Measurements from ENCODE around the gene ACER3. TPM values are rescaled to one million over a fixed set of nuclear protein-coding genes. Genes with fewer than 3 reads are reported as not detected.
A peak's percentile ranks its signal among the peaks of the same experiment; 100 is the strongest.

The ACER3 gene
- total and polyA plus RNA-seq, 2 of the 4 experiments (the other 2 are of a cell fraction) = 3.5 to 10.0 TPM

- TF ChIP-seq MXI1 (IDR thresholded peaks at IDR 0.05; ENCODE audit: borderline replicate concordance, low read depth, low read length) (no peak), RAD21 (IDR thresholded peaks at IDR 0.05; ENCODE audit: low read length) (peak; percentile 70), SMC3 (IDR thresholded peaks at IDR 0.05; ENCODE audit: low read depth, low read length) (peak; percentile 60; the same call in 1 of the 2 replicates), MAFK (IDR thresholded peaks at IDR 0.05; ENCODE audit: low read depth, low read length) (peak; percentile 12; the same call in 1 of the 2 replicates), CTCF (conservative IDR thresholded peaks at IDR 0.05; ENCODE audit: low read depth, low read length) (peak; percentile 90), ELK1 (IDR thresholded peaks at IDR 0.05; ENCODE audit: borderline replicate concordance, low read depth, low read length) (no peak)
- Histone ChIP-seq H3K4me2 (ENCODE audit: low read depth, low read length) (peak overlapping the region; percentile 11; the same call in 1 of the 2 replicates), H3K9ac (ENCODE audit: low read depth, low read length) (no peak overlapping the region), H2BK20ac (ENCODE audit: low read depth, low read length) (no peak overlapping the region), H4K20me1 (ENCODE audit: insufficient read depth, low read length) (no peaks in the 10 kb centered on the region), H3K23ac (ENCODE audit: low read depth, low read length) (no peak overlapping the region), H3K4ac (ENCODE audit: low read depth, low read length) (no peak overlapping the region), H3K4me3 (ENCODE audit: insufficient read depth, low read depth, low read length) (no peak overlapping the region), H4K91ac (ENCODE audit: insufficient read depth, low read depth, low read length) (no peak overlapping the region), H4K8ac (ENCODE audit: low read depth in 2 of 2, low read length in 2 of 2) (no peak overlapping the region), H3K56ac (ENCODE audit: extremely low read depth, insufficient read depth, low read length) (no peak overlapping the region), H3K14ac (replicated peaks; ENCODE audit: low read depth, low read length) (no peak overlapping the region), H2AFZ (replicated peaks; ENCODE audit: low read length, poor library complexity) (peak overlapping the region; percentile 48), H3K4me1 (ENCODE audit: control insufficient read depth, insufficient read depth, low read length) (peaks cover 3% of the 10 kb centered on the region; the same call in 1 of the 2 replicates), H3K9me3 (ENCODE audit: control insufficient read depth, insufficient read depth, low read length) (no peaks in the 10 kb centered on the region), H3K79me1 (ENCODE audit: low read depth in 1 of 2, low read length in 2 of 2) (no peaks in the 10 kb centered on the region), H2BK15ac (ENCODE audit: low read depth, low read length) (no peak overlapping the region), H2AK5ac (ENCODE audit: low read depth, low read length) (no peak overlapping the region), H4K5ac (ENCODE audit: low read depth, low read length) (no peak overlapping the region), H2BK5ac (ENCODE audit: low read depth, low read length, poor library complexity, severe bottlenecking) (no peak overlapping the region), H3K9me1 (ENCODE audit: insufficient read depth, low read length) (no peaks in the 10 kb centered on the region), H3K27me3 (ENCODE audit: control insufficient read depth, insufficient read depth, low read length) (no peaks in the 10 kb centered on the region), H2BK120ac (ENCODE audit: low read depth, low read length) (no peak overlapping the region), H3K36me3 (ENCODE audit: control insufficient read depth, insufficient read depth, low read length) (no peaks in the 10 kb centered on the region), H3K27ac (ENCODE audit: insufficient read depth, low read length) (no peak overlapping the region), H3K18ac (ENCODE audit: low read depth, low read length) (no peak overlapping the region), H2AK9ac (replicated peaks; ENCODE audit: low read depth, low read length, poor library complexity) (no peak overlapping the region)
- 38% methylated on average over 3 of the region's 7 CpGs; no CpG with 5 or more reads in 1 of the 2 experiments for WGBS, 2 experiments (ENCODE audit: extremely low coverage in 2 of 2, insufficient read length in 1 of 2)
- DNase-seq = peak; percentile 81
- intact Hi-C loops (cut with micrococcal nuclease) (loop anchor here (1.0 to 10.0 kb wide), 5 partner anchors 97 to 265 kb away; no protein-coding TSS in a partner anchor), in situ Hi-C loops (cut with MboI; ENCODE audit: low sequenced_read_pairs) (loop anchor here (5.0 kb wide), 2 partner anchors 108 to 193 kb away; no protein-coding TSS in a partner anchor), dilution Hi-C loops (cut with HindIII; ENCODE audit: low sequenced_read_pairs, unreplicated experiment) (no loop called here)
- ChIA-PET POLR2A (ENCODE audit: unreplicated experiment) (no interaction called here), CTCF (interaction anchor here (0.5 to 3.4 kb wide), 34 partner anchors 8 to 450 kb away, joined by 3 to 25 read pairs (median 4); no protein-coding TSS in a partner anchor)
- ATAC-seq (ENCODE audit: low read depth) = peak; percentile 74
- BruUV-seq (replicated peaks) = no TSS peak
Measured at GRCh38 chr11:76919887-76920746, 59.4 kb downstream of the ACER3 start.
